Uterus (tissue), 2 donors: ENCODE measurements around the gene S100A7.

Experiments
- CTCF ChIP-seq, 4 experiments: fragments of 200-600 bp in 2 of 4; fragments of 450-650 bp in 2 of 4; sonication (generic) in 2 of 4; IDR thresholded peaks; one replicate each; pipeline ENCODE4 v1.5.1; 2016 to 2019; ENCODE audit warnings: antibody characterized with exemption in 4 of 4, mild to moderate bottlenecking in 2 of 4, moderate library complexity in 1 of 4
- POLR2A ChIP-seq, 2 donors: fragments of 450-650 bp; IDR thresholded peaks; one replicate each; pipeline ENCODE4 v1.6.1; 2016; ENCODE audit warnings: antibody characterized with exemption in 2 of 2, mild to moderate bottlenecking in 1 of 2, moderate library complexity in 1 of 2

- TF ChIP-seq CTCF (IDR thresholded peaks at IDR 0.05) = no peak
- no peak for TF ChIP-seq POLR2A (IDR thresholded peaks at IDR 0.05)
Measured at GRCh38 chr1:153470707-153471106, 10.3 kb upstream of the S100A7 start.
